K562 (cell line): ENCODE measurements around the gene GPALPP1. TPM values are rescaled to one million over a fixed set of nuclear protein-coding genes. Genes with fewer than 3 reads are reported as not detected.
A peak's percentile ranks its signal among the peaks of the same experiment; 100 is the strongest.

Source experiments
- BACH1 ChIP-seq: fragments of 200-800 bp; sonication (Bioruptor generic); IDR thresholded peaks from 2 replicates; pipeline ENCODE4 v1.6.1; 2016; ENCODE audit warnings: missing genetic modification characterization, missing compliant biosample characterization
- CHCHD3 ChIP-seq: fragments of 250-450 bp; sonication (Bioruptor Pico); IDR thresholded peaks from 2 replicates; pipeline ENCODE4 v2.1.2; 2022; ENCODE audit warnings: mild to moderate bottlenecking
- E2F3 ChIP-seq: fragments of 250-450 bp; sonication (Bioruptor Pico); IDR thresholded peaks from 2 replicates; pipeline ENCODE4 v1.4.0; 2020; ENCODE audit warnings: mild to moderate bottlenecking
- EP400 ChIP-seq: fragments of 450-650 bp; IDR thresholded peaks from 2 replicates; pipeline ENCODE4 v1.6.1; 2017; ENCODE audit warnings: antibody characterized with exemption, mild to moderate bottlenecking, moderate library complexity
- ERF ChIP-seq: fragments of 450-650 bp; formaldehyde crosslinking; IDR thresholded peaks from 2 replicates; pipeline ENCODE4 v1.4.0; 2020; ENCODE audit warnings: mild to moderate bottlenecking, mixed read lengths
- FIP1L1 ChIP-seq: fragments of 200-400 bp; formaldehyde crosslinking; IDR thresholded peaks from 2 replicates; pipeline ENCODE4 v1.6.1; 2018; ENCODE audit warnings: mild to moderate bottlenecking, low read depth, low read length; ENCODE audit not compliant: poor library complexity, severe bottlenecking
- HSF4 ChIP-seq: fragments of 250-450 bp; sonication (Bioruptor Pico); IDR thresholded peaks from 2 replicates; pipeline ENCODE4 v2.1.2; 2022; ENCODE audit warnings: mild to moderate bottlenecking, moderate library complexity, borderline replicate concordance
- MTA1 ChIP-seq: fragments of 450-650 bp; IDR thresholded peaks from 2 replicates; pipeline ENCODE4 v1.6.1; 2017; ENCODE audit warnings: borderline replicate concordance
- MYBL2 ChIP-seq, 2 experiments: fragments of 450-650 bp in 1 of 2; sonication (generic) in 1 of 2; formaldehyde crosslinking in 1 of 2; IDR thresholded peaks; 2 replicates each; pipeline versions ENCODE4 v1.6.1 to v1.8.1; 2017 to 2022; ENCODE audit warnings: borderline replicate concordance in 1 of 2, inconsistent platforms in 1 of 2, low read depth in 1 of 2, mild to moderate bottlenecking in 1 of 2, missing genetic modification reagents in 1 of 2, moderate library complexity in 1 of 2
- SMARCA5 ChIP-seq: fragments of 450-650 bp; IDR thresholded peaks from 2 replicates; pipeline ENCODE4 v1.6.1; 2016
- TCF3 ChIP-seq: sonication (generic); formaldehyde crosslinking; IDR thresholded peaks from 2 replicates; pipeline ENCODE4 v1.4.0; 2020; ENCODE audit warnings: mild to moderate bottlenecking, missing genetic modification reagents
- XRCC4 ChIP-seq: IDR thresholded peaks from one replicate; pipeline ENCODE4 v1.6.1; 2011; ENCODE audit not compliant: insufficient read depth, insufficient read length; ENCODE audit errors: extremely low read depth
- ZNF175 ChIP-seq: fragments of 200-800 bp; sonication (Bioruptor generic); IDR thresholded peaks from 2 replicates; pipeline ENCODE4 v1.6.1; 2016; ENCODE audit warnings: low read depth, mild to moderate bottlenecking, missing genetic modification characterization, missing compliant biosample characterization
- ZNF436 ChIP-seq: fragments of 250-450, 450-650 bp; sonication (Bioruptor Pico); formaldehyde crosslinking; IDR thresholded peaks from 2 replicates; pipeline ENCODE4 v1.7.0; 2020; ENCODE audit warnings: mild to moderate bottlenecking
- ZNF584 ChIP-seq: fragments of 200-800 bp; sonication (Bioruptor generic); IDR thresholded peaks from 2 replicates; pipeline ENCODE4 v1.6.1; 2016; ENCODE audit warnings: low read depth, mild to moderate bottlenecking, missing genetic modification characterization, missing compliant biosample characterization
- ZNF79 ChIP-seq: fragments of 250-450 bp; sonication (Bioruptor Pico); IDR thresholded peaks from 2 replicates; pipeline ENCODE4 v1.4.0; 2020; ENCODE audit warnings: low read depth, mild to moderate bottlenecking, moderate library complexity
- polyA plus RNA-seq, 8 experiments: library from polyadenylated mRNA; depleted of rRNA in 4 of 8; stranded (reverse) in 5 of 8; unstranded in 3 of 8; fragments of >200 nt; fragmentation: Nextera tagmentation in 2 of 8; fragmentation: Illumina TruSeq in 1 of 8; extraction: Ambion mirVana in 2 of 8; extraction: Trizol in 1 of 8; gene quantifications; 2 replicates each; pipeline versions ENCODE4 v1.2.1 to v1.2.3, GENCODE V29; 2011 to 2014; ENCODE audit warnings: inconsistent platforms in 1 of 8, missing spikeins in 1 of 8
- total RNA-seq, 7 experiments: library from RNA; depleted of rRNA in 6 of 7; stranded (reverse); fragments of >200 nt in 6 of 7; fragmentation: Illumina TruSeq in 2 of 7; extraction: Trizol in 2 of 7; gene quantifications; 2 replicates each; pipeline versions ENCODE4 v1.2.1 to v1.2.3, GENCODE V29; 2011 to 2021; ENCODE audit warnings: low replicate concordance in 1 of 7
- TF ChIP-seq, protein P1 (sequence below): fragments of 250-450 bp; sonication (Bioruptor Pico); IDR thresholded peaks from 2 replicates; pipeline ENCODE4 v1.8.0; 2021; ENCODE audit warnings: borderline replicate concordance, mild to moderate bottlenecking, moderate library complexity; ENCODE audit not compliant: poor library complexity, severe bottlenecking
- TF ChIP-seq, protein P2 (sequence below): fragments of 250-450 bp; sonication (Bioruptor Pico); IDR thresholded peaks from 2 replicates; pipeline ENCODE4 v1.5.0; 2020; ENCODE audit warnings: mild to moderate bottlenecking
- TF ChIP-seq, protein P3 (sequence below), 2 experiments: fragments of 450-650 bp in 1 of 2; IDR thresholded peaks; 2 replicates each; pipeline ENCODE4 v1.6.1; 2011 to 2017; ENCODE audit warnings: low read depth in 2 of 2, antibody characterized with exemption in 1 of 2, borderline replicate concordance in 1 of 2, low read length in 1 of 2, mild to moderate bottlenecking in 1 of 2, mixed read lengths in 1 of 2; ENCODE audit not compliant: control insufficient read depth in 1 of 2
- TF ChIP-seq, protein P4 (sequence below): IDR thresholded peaks from 2 replicates; pipeline ENCODE4 v1.6.1; 2014; ENCODE audit warnings: antibody characterized with exemption
- TF ChIP-seq, protein P5 (sequence below): fragments of 250-450 bp; sonication (Bioruptor Pico); IDR thresholded peaks from 2 replicates; pipeline ENCODE4 v1.8.0; 2021; ENCODE audit warnings: moderate library complexity, mild to moderate bottlenecking, inconsistent platforms

Gene GPALPP1
- total and polyA plus RNA-seq, 9 of the 15 experiments (the other 6 are each of a cell fraction or from before 2014, with no cell fraction given): 8.1 to 22.3 (median 18.5) TPM

DNA sequence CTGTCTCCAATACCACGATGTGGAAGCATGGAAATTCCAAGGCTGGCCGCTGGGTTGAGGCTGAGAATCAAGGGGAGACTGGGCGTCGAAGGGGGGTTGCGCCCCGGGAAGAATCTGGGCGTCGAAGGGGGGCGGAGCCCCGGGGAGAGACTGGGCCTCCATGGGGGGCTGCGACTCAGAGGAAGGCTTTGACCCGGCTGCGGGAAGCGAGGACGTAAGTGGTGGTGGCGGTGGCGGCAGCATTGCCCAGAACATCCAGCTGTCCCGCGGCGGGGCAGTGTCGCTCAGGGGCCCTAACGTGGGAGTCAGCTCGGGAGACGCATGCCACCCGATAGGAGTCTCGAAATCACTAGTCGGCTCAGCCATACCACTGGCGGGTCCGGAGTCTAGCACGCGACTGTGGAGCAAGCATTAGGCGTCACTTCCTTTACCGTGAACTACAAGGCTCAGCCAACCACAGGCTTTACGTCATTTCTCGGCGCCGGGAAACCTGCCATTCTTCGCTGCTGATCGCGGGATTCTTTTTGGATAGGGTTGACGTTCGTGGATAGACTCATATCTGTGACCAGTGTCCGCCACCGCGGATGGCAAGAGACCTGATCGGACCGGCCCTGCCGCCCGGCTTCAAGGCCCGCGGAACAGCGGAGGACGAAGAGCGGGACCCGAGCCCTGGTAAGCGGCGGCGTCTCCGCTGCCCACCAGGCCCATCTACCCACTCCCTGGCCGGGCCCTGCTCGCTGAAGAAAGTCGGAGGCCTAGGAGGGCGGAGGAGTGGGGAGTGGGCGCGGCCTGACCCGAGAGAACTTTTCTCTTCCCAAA is at the start of gene GPALPP1, which contains the start of gene NUFIP1 (continued):
- TF ChIP-seq, protein P1, sequence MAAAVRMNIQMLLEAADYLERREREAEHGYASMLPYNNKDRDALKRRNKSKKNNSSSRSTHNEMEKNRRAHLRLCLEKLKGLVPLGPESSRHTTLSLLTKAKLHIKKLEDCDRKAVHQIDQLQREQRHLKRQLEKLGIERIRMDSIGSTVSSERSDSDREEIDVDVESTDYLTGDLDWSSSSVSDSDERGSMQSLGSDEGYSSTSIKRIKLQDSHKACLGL (CRISPR knock-in tag): peak; percentile 76
- peak; percentile 98 for TF ChIP-seq MTA1
- peak; percentile 89 for TF ChIP-seq EP400
- TF ChIP-seq HSF4: no peak
- TF ChIP-seq FIP1L1: no peak
- no peak for TF ChIP-seq BACH1 (tag)
- TF ChIP-seq, protein P2, sequence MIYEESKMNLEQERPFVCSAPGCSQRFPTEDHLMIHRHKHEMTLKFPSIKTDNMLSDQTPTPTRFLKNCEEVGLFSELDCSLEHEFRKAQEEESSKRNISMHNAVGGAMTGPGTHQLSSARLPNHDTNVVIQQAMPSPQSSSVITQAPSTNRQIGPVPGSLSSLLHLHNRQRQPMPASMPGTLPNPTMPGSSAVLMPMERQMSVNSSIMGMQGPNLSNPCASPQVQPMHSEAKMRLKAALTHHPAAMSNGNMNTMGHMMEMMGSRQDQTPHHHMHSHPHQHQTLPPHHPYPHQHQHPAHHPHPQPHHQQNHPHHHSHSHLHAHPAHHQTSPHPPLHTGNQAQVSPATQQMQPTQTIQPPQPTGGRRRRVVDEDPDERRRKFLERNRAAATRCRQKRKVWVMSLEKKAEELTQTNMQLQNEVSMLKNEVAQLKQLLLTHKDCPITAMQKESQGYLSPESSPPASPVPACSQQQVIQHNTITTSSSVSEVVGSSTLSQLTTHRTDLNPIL (CRISPR knock-in tag): no peak
- no peak for TF ChIP-seq ERF (CRISPR knock-in tag)
- TF ChIP-seq, protein P3, sequence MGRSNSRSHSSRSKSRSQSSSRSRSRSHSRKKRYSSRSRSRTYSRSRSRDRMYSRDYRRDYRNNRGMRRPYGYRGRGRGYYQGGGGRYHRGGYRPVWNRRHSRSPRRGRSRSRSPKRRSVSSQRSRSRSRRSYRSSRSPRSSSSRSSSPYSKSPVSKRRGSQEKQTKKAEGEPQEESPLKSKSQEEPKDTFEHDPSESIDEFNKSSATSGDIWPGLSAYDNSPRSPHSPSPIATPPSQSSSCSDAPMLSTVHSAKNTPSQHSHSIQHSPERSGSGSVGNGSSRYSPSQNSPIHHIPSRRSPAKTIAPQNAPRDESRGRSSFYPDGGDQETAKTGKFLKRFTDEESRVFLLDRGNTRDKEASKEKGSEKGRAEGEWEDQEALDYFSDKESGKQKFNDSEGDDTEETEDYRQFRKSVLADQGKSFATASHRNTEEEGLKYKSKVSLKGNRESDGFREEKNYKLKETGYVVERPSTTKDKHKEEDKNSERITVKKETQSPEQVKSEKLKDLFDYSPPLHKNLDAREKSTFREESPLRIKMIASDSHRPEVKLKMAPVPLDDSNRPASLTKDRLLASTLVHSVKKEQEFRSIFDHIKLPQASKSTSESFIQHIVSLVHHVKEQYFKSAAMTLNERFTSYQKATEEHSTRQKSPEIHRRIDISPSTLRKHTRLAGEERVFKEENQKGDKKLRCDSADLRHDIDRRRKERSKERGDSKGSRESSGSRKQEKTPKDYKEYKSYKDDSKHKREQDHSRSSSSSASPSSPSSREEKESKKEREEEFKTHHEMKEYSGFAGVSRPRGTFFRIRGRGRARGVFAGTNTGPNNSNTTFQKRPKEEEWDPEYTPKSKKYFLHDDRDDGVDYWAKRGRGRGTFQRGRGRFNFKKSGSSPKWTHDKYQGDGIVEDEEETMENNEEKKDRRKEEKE (IDR thresholded peaks at IDR 0.05; ENCODE audit: borderline replicate concordance in 1 of 2, control insufficient read depth in 1 of 2, low read depth in 2 of 2, low read length in 1 of 2): no peak
- no peak for TF ChIP-seq MYBL2 (IDR thresholded peaks at IDR 0.05; ENCODE audit: low read depth)
- no peak for TF ChIP-seq MYBL2 (CRISPR knock-in tag; IDR thresholded peaks at IDR 0.05; ENCODE audit: borderline replicate concordance)
- TF ChIP-seq ZNF436: no peak
- no peak for TF ChIP-seq TCF3 (CRISPR knock-in tag)
- TF ChIP-seq, protein P4, sequence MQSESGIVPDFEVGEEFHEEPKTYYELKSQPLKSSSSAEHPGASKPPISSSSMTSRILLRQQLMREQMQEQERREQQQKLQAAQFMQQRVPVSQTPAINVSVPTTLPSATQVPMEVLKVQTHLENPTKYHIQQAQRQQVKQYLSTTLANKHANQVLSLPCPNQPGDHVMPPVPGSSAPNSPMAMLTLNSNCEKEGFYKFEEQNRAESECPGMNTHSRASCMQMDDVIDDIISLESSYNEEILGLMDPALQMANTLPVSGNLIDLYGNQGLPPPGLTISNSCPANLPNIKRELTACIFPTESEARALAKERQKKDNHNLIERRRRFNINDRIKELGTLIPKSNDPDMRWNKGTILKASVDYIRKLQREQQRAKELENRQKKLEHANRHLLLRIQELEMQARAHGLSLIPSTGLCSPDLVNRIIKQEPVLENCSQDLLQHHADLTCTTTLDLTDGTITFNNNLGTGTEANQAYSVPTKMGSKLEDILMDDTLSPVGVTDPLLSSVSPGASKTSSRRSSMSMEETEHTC: 0 out of 2 replicates have a peak, but pooled peaks have one; percentile 23
- TF ChIP-seq SMARCA5: no peak
- TF ChIP-seq, protein P5, sequence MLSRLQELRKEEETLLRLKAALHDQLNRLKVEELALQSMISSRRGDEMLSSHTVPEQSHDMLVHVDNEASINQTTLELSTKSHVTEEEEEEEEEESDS (CRISPR knock-in tag): no peak
- TF ChIP-seq ZNF79 (CRISPR knock-in tag): no peak
- no peak for TF ChIP-seq ZNF175
- no peak for TF ChIP-seq E2F3 (CRISPR knock-in tag)
- TF ChIP-seq XRCC4: no peak
- no peak for TF ChIP-seq ZNF584 (CRISPR knock-in tag)
- no peak for TF ChIP-seq CHCHD3 (CRISPR knock-in tag)
